Endothelial cell of umbilical vein (primary cell): ENCODE results near the gene COPS3. TPM values are rescaled to one million over a fixed set of nuclear protein-coding genes. Genes with fewer than 3 reads are reported as not detected.

ENCODE experiments used
- BruUV-seq: library from RNA; stranded (reverse); fragments of 400-500 nt; replicated peaks from 2 replicates; lab custom pipeline; 2021; lab: Mats Ljungman, UMichigan
- CTCF ChIA-PET: fragments of 300-600, 350-600 bp; sonication (Branson Sonifier 250); formaldehyde crosslinking; loops from one replicate; lab custom pipeline; 2021; ENCODE audit warnings: antibody characterized with exemption, inconsistent platforms; lab: Charles Lee
- POLR2A ChIA-PET: fragments of 300-600, 350-600 bp; sonication (Branson Sonifier 250); formaldehyde crosslinking; loops from one replicate; lab custom pipeline; 2021; ENCODE audit warnings: antibody characterized with exemption, inconsistent platforms; lab: Charles Lee
- DNase-seq: peaks from one replicate; pipeline ENCODE4 v3.0.0-alpha.2; 2011; ENCODE audit warnings: low read depth, low spot score
- FAIRE-seq: peaks from 2 replicates; lab custom pipeline; 2011; peaks lifted over from hg19 to GRCh38; lab: Jason Lieb, UNC
- H2AFZ ChIP-seq: 2 replicates; pipeline ENCODE4 v1.6.0; 2012; ENCODE audit warnings: low read depth, low read length, control low read depth, inconsistent platforms
- H3K27ac ChIP-seq: 2 replicates; pipeline ENCODE4 v1.5.1; 2011; ENCODE audit warnings: low read depth, mild to moderate bottlenecking, control low read depth, low read length, moderate library complexity; ENCODE audit not compliant: insufficient read depth
- H3K27me3 ChIP-seq, 2 experiments: 2 replicates each; pipeline versions ENCODE4 v1.6.0 to v1.6.1; 2011; ENCODE audit warnings: low read length in 2 of 2, mixed read lengths in 1 of 2; ENCODE audit not compliant: control insufficient read depth in 2 of 2, insufficient read depth in 2 of 2
- H3K36me3 ChIP-seq, 2 experiments: 2 replicates in 1 of 2; 3 replicates in 1 of 2; pipeline ENCODE4 v1.5.1; 2011; ENCODE audit warnings: low read length in 2 of 2, mild to moderate bottlenecking in 1 of 2, moderate library complexity in 1 of 2; ENCODE audit not compliant: control insufficient read depth in 2 of 2, insufficient read depth in 2 of 2; ENCODE audit errors: extremely low read depth in 1 of 2
- H3K4me1 ChIP-seq: 3 replicates; pipeline ENCODE4 v1.5.1; 2011; ENCODE audit warnings: mild to moderate bottlenecking, low read length; ENCODE audit not compliant: control insufficient read depth, insufficient read depth; ENCODE audit errors: extremely low read depth
- H3K4me2 ChIP-seq: 2 replicates; pipeline ENCODE4 v1.6.1; 2011; ENCODE audit warnings: low read length, control low read depth, mixed read lengths; ENCODE audit not compliant: insufficient read depth
- H3K4me3 ChIP-seq, 3 experiments: fragments of 200-600 bp in 1 of 3; sonication (generic), shearing (Covaris generic) in 1 of 3; replicated peaks in 1 of 3; 2 replicates each; pipeline ENCODE4 v1.5.1; 2011 to 2016; ENCODE audit warnings: control low read depth in 3 of 3, low read length in 3 of 3, mild to moderate bottlenecking in 2 of 3, inconsistent platforms in 1 of 3, low read depth in 1 of 3, moderate library complexity in 1 of 3; ENCODE audit not compliant: insufficient read depth in 1 of 3
- H3K79me2 ChIP-seq: 2 replicates; pipeline ENCODE4 v1.6.0; 2012; ENCODE audit warnings: low read length, inconsistent platforms; ENCODE audit not compliant: control insufficient read depth, insufficient read depth
- H3K9ac ChIP-seq: replicated peaks from 2 replicates; pipeline ENCODE3; 2011; ENCODE audit warnings: low read length, control low read depth; ENCODE audit not compliant: insufficient read depth; ENCODE audit errors: extremely low read depth
- H3K9me1 ChIP-seq: replicated peaks from 3 replicates; pipeline ENCODE4 v1.6.0; 2011; ENCODE audit warnings: mild to moderate bottlenecking, low read length; ENCODE audit not compliant: control insufficient read depth, insufficient read depth; ENCODE audit errors: extremely low read depth
- H3K9me3 ChIP-seq: replicated peaks from 2 replicates; pipeline ENCODE4 v1.5.1; 2012; ENCODE audit warnings: low read length, inconsistent platforms; ENCODE audit not compliant: control insufficient read depth, insufficient read depth
- H4K20me1 ChIP-seq: replicated peaks from 2 replicates; pipeline ENCODE3; 2011; ENCODE audit warnings: mild to moderate bottlenecking, low read length; ENCODE audit not compliant: control insufficient read depth, insufficient read depth; ENCODE audit errors: extremely low read depth
- CTCF ChIP-seq, 2 donors: IDR thresholded peaks; 1 replicate in 1 of 2; 2 replicates in 1 of 2; pipeline ENCODE4 v1.5.1; 2011; ENCODE audit warnings: low read length in 2 of 2, mild to moderate bottlenecking in 2 of 2, moderate library complexity in 2 of 2, control low read depth in 1 of 2, inconsistent platforms in 1 of 2, low read depth in 1 of 2; ENCODE audit not compliant: insufficient read depth in 1 of 2; ENCODE audit errors: extremely low read depth in 1 of 2
- EZH2 ChIP-seq: IDR thresholded peaks from 2 replicates; pipeline ENCODE4 v1.6.1; 2012; ENCODE audit warnings: borderline replicate concordance, low read depth, mild to moderate bottlenecking, moderate library complexity, low read length, inconsistent platforms; ENCODE audit not compliant: severe bottlenecking
- FOS ChIP-seq: IDR thresholded peaks from 2 replicates; pipeline ENCODE4 v1.6.1; 2011; ENCODE audit warnings: mild to moderate bottlenecking, low read length, moderate library complexity, borderline replicate concordance; ENCODE audit not compliant: insufficient read depth
- GATA2 ChIP-seq: IDR thresholded peaks from 2 replicates; pipeline ENCODE4 v1.7.0; 2011; ENCODE audit warnings: low read depth, mild to moderate bottlenecking, moderate library complexity, mixed read lengths, low read length; ENCODE audit not compliant: insufficient read length, insufficient read depth
- JUN ChIP-seq: IDR thresholded peaks from 2 replicates; pipeline ENCODE4 v1.6.1; 2011; ENCODE audit warnings: borderline replicate concordance, low read depth; ENCODE audit not compliant: insufficient read length, insufficient read depth
- MAX ChIP-seq: IDR thresholded peaks from 2 replicates; pipeline ENCODE4 v1.6.1; 2011; ENCODE audit not compliant: insufficient read depth, insufficient read length
- MYC ChIP-seq: IDR thresholded peaks from one replicate; pipeline ENCODE4 v1.6.1; 2011; ENCODE audit warnings: mild to moderate bottlenecking, low read depth, low read length
- dilution Hi-C: fragments of 300-500 bp; cut with MboI; formaldehyde crosslinking; loops from one replicate; pipeline ENCODE4 v1.15.0; 2019; ENCODE audit warnings: low sequenced_read_pairs; ENCODE audit not compliant: extremely low pct_ligation_motif_present
- intact Hi-C: fragments of 100-400 bp; cut with micrococcal nuclease; formaldehyde crosslinking; loops from one replicate; pipeline ENCODE4 v1.10.0; 2022
- polyA plus RNA-seq, 4 experiments: library from polyadenylated mRNA; depleted of rRNA in 3 of 4; stranded (reverse) in 3 of 4; unstranded in 1 of 4; fragments of >200 nt; gene quantifications; 2 replicates each; pipeline versions ENCODE4 v1.2.1 to v1.2.3, GENCODE V29; 2011 to 2012; ENCODE audit warnings: missing spikeins in 1 of 4
- total RNA-seq: library from RNA; stranded (reverse); gene quantifications from 2 replicates; pipeline ENCODE4 v1.2.3, GENCODE V29; 2021

COPS3 gene
- total and polyA plus RNA-seq, 2 donors (not counting 3 experiments of a cell fraction or from before 2014, with no cell fraction given): 54.8 to 80.9 TPM

DNA sequence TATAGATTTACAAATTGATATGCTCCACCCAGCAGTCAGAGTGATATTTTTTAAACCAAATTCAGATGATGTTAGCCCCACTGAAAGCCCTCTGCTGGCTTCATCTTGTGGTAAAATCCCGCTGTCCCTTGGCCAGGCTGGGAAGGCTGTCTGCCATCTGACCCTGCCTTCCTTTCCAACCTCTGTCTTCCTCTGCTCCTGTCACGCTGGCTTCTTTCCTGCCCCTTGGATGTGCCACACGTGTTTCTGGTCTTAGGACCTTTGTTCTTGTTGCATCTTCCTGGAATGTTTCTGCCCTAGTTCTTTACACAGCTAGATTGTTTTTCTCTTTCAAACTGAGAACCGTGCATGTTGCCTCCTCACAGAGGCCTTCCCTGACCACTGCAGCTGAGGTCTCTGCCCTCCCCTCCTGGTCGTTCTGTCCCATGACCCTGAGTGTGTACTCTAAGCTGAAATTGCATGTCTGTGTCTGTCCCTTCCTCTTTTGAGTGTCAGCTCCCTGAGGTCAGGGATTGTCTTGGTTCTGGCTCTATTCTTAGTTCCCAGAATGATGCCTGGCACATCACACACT lies 33.5 kb upstream of the COPS3 start:
- Histone ChIP-seq H3K4me3 (no peak overlapping the region), H3K4me1 (peaks cover 4% of the 10 kb centered on the region), H3K4me2 (no peak overlapping the region), H3K9me3 (no peaks in the 10 kb centered on the region), H3K9ac (no peak overlapping the region), H2AFZ (peak overlapping the region; percentile 65), H4K20me1 (no peaks in the 10 kb centered on the region), H3K27me3 (no peaks in the 10 kb centered on the region), H3K36me3 (no peaks in the 10 kb centered on the region), H3K9me1 (no peaks in the 10 kb centered on the region), H3K79me2 (no peaks in the 10 kb centered on the region), H3K27ac (no peak overlapping the region)
- ChIA-PET POLR2A (no interaction called here), CTCF (no interaction called here)
- FAIRE-seq (no peak), DNase-seq (peak; percentile 32)
- no TSS peak for BruUV-seq
- dilution Hi-C loops (no loop called here), intact Hi-C loops (loop anchor here (10.0 kb wide), 1 partner anchor 310 kb away; no protein-coding TSS in a partner anchor)
- TF ChIP-seq JUN (no peak), FOS (no peak), MYC (no peak), EZH2 (no peak), CTCF (IDR thresholded peaks at IDR 0.05; ENCODE audit: extremely low read depth in 1 of 2, insufficient read depth in 1 of 2, low read depth in 1 of 2, low read length in 2 of 2) (no peak), MAX (no peak), GATA2 (no peak)
